GM21447 (cell line): ENCODE measurements around the gene ZBTB26.
"Not testable (repeated sequence)": the region's sequence is repeated elsewhere in the genome, so short reads cannot be mapped to it uniquely, and the experiment has no call there.

Source experiments
- ATAC-seq: cut with Tn5 transposase; IDR thresholded peaks from one replicate; pipeline ENCODE4 v1.9.1; 2021; ENCODE audit not compliant: unreplicated experiment

Gene ZBTB26

GRCh38 chr9:122929796-122930354, 1.4 kb downstream of the ZBTB26 start:
- ATAC-seq, result no peak

GRCh38 chr9:122923947-122924346, 7.4 kb downstream of the ZBTB26 start:
- no peak for ATAC-seq

GRCh38 chr9:122922713-122923112, 8.6 kb downstream of the ZBTB26 start:
- no peak for ATAC-seq

- ATAC-seq, result no peak
These were observed 13.0 kb downstream of the ZBTB26 start for GRCh38 chr9:122918310-122918709.

- peak; percentile 95 for ATAC-seq
These were observed 18.2 kb downstream of the ZBTB26 start, which contains the start of gene ZBTB6 for GRCh38 chr9:122912964-122913673. Gene ZBTB6 (minus strand): TSS chr9:122913323. CDS start chr9:122912072, 1,251 bp downstream.

- ATAC-seq, result no peak
These were observed 18.7 kb downstream of the ZBTB26 start for GRCh38 chr9:122912671-122912963.

- ATAC-seq, result not testable (repeated sequence)
These were observed 25.2 kb downstream of the ZBTB26 start for GRCh38 chr9:122906122-122906521.

GRCh38 chr9:122904823-122905710, 26.2 kb downstream of the ZBTB26 start, which contains the start of gene RC3H2:
Gene RC3H2 (minus strand): TSS chr9:122905359. CDS start chr9:122897509, 7,850 bp downstream.
- ATAC-seq, result peak; percentile 75

GRCh38 chr9:122904466-122904822, 26.9 kb downstream of the ZBTB26 start:
- ATAC-seq, result peak; percentile 24

- ATAC-seq, result no peak
These were observed 30.5 kb downstream of the ZBTB26 start for GRCh38 chr9:122900791-122901190.

- no peak for ATAC-seq
These were observed 33.3 kb downstream of the ZBTB26 start for GRCh38 chr9:122897969-122898368.

- ATAC-seq, result no peak
These were observed 42.8 kb downstream of the ZBTB26 start for GRCh38 chr9:122888480-122888879.

- ATAC-seq, result no peak
These were observed 48.2 kb downstream of the ZBTB26 start for GRCh38 chr9:122883125-122883524.

GRCh38 chr9:122879443-122879842, 51.9 kb downstream of the ZBTB26 start:
- ATAC-seq, result no peak

- ATAC-seq, result no peak
These were observed 55.8 kb downstream of the ZBTB26 start for GRCh38 chr9:122875523-122875922.

- not testable (repeated sequence) for ATAC-seq
These were observed 64.0 kb downstream of the ZBTB26 start for GRCh38 chr9:122867276-122867675.

GRCh38 chr9:122866079-122866478, 65.2 kb downstream of the ZBTB26 start:
- no peak for ATAC-seq
